ENCODE data around the gene PGM5.

Gene PGM5

GRCh38 chr9:68418259-68418845 is 61.9 kb downstream of the PGM5 start:
- Histone ChIP-seq H3K9ac (no peak overlapping the region), H3K4me1 (ENCODE audit: low read depth, poor library complexity, severe bottlenecking) (no peaks in the 10 kb centered on the region), H3K36me3 (ENCODE audit: insufficient read depth) (no peaks in the 10 kb centered on the region), H3K79me2 (ENCODE audit: insufficient read depth, low read depth) (no peaks in the 10 kb centered on the region), H3K27me3 (ENCODE audit: insufficient read depth, low read depth) (no peaks in the 10 kb centered on the region), H3K27ac (no peak overlapping the region), H3K4me2 (no peak overlapping the region), H3K4me3 (IDR thresholded peaks at IDR 0.05; ENCODE audit: insufficient read depth, low read depth, low read length) (no peak overlapping the region), H2AFZ (ENCODE audit: low read depth) (no peak overlapping the region), H4K20me1 (ENCODE audit: insufficient read depth) (no peaks in the 10 kb centered on the region)
- TF ChIP-seq CTCF (conservative IDR thresholded peaks at IDR 0.05; ENCODE audit: low read depth, low read length): no peak

GRCh38 chr9:68419901-68420300 is 63.5 kb downstream of the PGM5 start:
- Histone ChIP-seq H4K20me1 (ENCODE audit: insufficient read depth) (no peaks in the 10 kb centered on the region), H3K27ac (no peak overlapping the region), H2AFZ (ENCODE audit: low read depth) (no peak overlapping the region), H3K79me2 (ENCODE audit: insufficient read depth, low read depth) (no peaks in the 10 kb centered on the region), H3K4me3 (IDR thresholded peaks at IDR 0.05; ENCODE audit: insufficient read depth, low read depth, low read length) (no peak overlapping the region), H3K4me1 (ENCODE audit: low read depth, poor library complexity, severe bottlenecking) (no peaks in the 10 kb centered on the region), H3K9ac (no peak overlapping the region), H3K27me3 (ENCODE audit: insufficient read depth, low read depth) (no peaks in the 10 kb centered on the region), H3K36me3 (ENCODE audit: insufficient read depth) (no peaks in the 10 kb centered on the region), H3K4me2 (no peak overlapping the region)
- no peak for TF ChIP-seq CTCF (conservative IDR thresholded peaks at IDR 0.05; ENCODE audit: low read depth, low read length)

- no peaks in the 10 kb centered on the region for H3K79me2 ChIP-seq (ENCODE audit: insufficient read depth, low read depth)
- H3K4me2 ChIP-seq: no peak overlapping the region
- no peak overlapping the region for H2AFZ ChIP-seq (ENCODE audit: low read depth)
- H3K4me1 ChIP-seq (ENCODE audit: low read depth, poor library complexity, severe bottlenecking): no peaks in the 10 kb centered on the region
- no peak overlapping the region for H3K4me3 ChIP-seq (IDR thresholded peaks at IDR 0.05; ENCODE audit: insufficient read depth, low read depth, low read length)
- no peaks in the 10 kb centered on the region for H4K20me1 ChIP-seq (ENCODE audit: insufficient read depth)
- no peaks in the 10 kb centered on the region for H3K36me3 ChIP-seq (ENCODE audit: insufficient read depth)
- H3K27ac ChIP-seq: no peak overlapping the region
- H3K9ac ChIP-seq: no peak overlapping the region
- no peaks in the 10 kb centered on the region for H3K27me3 ChIP-seq (ENCODE audit: insufficient read depth, low read depth)
- TF ChIP-seq CTCF (conservative IDR thresholded peaks at IDR 0.05; ENCODE audit: low read depth, low read length): no peak
These were observed 70.3 kb downstream of the PGM5 start for GRCh38 chr9:68426755-68427154.

- H3K4me3 ChIP-seq (IDR thresholded peaks at IDR 0.05; ENCODE audit: insufficient read depth, low read depth, low read length): no peak overlapping the region
- no peak overlapping the region for H2AFZ ChIP-seq (ENCODE audit: low read depth)
- no peaks in the 10 kb centered on the region for H3K79me2 ChIP-seq (ENCODE audit: insufficient read depth, low read depth)
- H3K27ac ChIP-seq: no peak overlapping the region
- H3K27me3 ChIP-seq (ENCODE audit: insufficient read depth, low read depth): no peaks in the 10 kb centered on the region
- no peaks in the 10 kb centered on the region for H4K20me1 ChIP-seq (ENCODE audit: insufficient read depth)
- H3K36me3 ChIP-seq (ENCODE audit: insufficient read depth): no peaks in the 10 kb centered on the region
- no peak for TF ChIP-seq CTCF (conservative IDR thresholded peaks at IDR 0.05; ENCODE audit: low read depth, low read length)
- H3K4me1 ChIP-seq (ENCODE audit: low read depth, poor library complexity, severe bottlenecking): no peaks in the 10 kb centered on the region
- no peak overlapping the region for H3K9ac ChIP-seq
- no peak overlapping the region for H3K4me2 ChIP-seq
These were observed 71.0 kb downstream of the PGM5 start for GRCh38 chr9:68427216-68427977.
